SK-N-SH treated with all-trans-retinoic acid at 6 μM for 48 hours (cell line): ENCODE measurements around the gene APOA5.

Experiments used
- ATAC-seq: fragments of 200-7000 bp; cut with Tn5 transposase; 3 replicates; pipeline ENCODE4 v1.9.1; 2020; ENCODE audit warnings: mild to moderate bottlenecking, moderate library complexity
- ARNTL ChIP-seq: fragments of 450-650 bp; formaldehyde crosslinking; IDR thresholded peaks from 2 replicates; pipeline ENCODE4 v1.5.0; 2020; ENCODE audit warnings: low read depth, mild to moderate bottlenecking, moderate library complexity, borderline replicate concordance
- BACH2 ChIP-seq: fragments of 250-450 bp; sonication (Bioruptor Pico); IDR thresholded peaks from 2 replicates; pipeline ENCODE4 v1.9.0; 2021; ENCODE audit warnings: mild to moderate bottlenecking, borderline replicate concordance
- CREB5 ChIP-seq: fragments of 250-450 bp; sonication (Bioruptor Pico); IDR thresholded peaks from 2 replicates; pipeline ENCODE4 v1.5.1; 2020; ENCODE audit warnings: low read depth, mild to moderate bottlenecking, moderate library complexity
- CSRNP3 ChIP-seq: fragments of 250-450 bp; sonication (Bioruptor Pico); IDR thresholded peaks from 2 replicates; pipeline ENCODE4 v1.5.1; 2021; ENCODE audit warnings: mild to moderate bottlenecking, moderate library complexity
- ESRRG ChIP-seq: fragments of 250-450 bp; sonication (Bioruptor Pico); IDR thresholded peaks from 2 replicates; pipeline ENCODE4 v1.6.1; 2021; ENCODE audit warnings: mild to moderate bottlenecking
- ISL1 ChIP-seq: fragments of 250-450 bp; sonication (Bioruptor Pico); IDR thresholded peaks from 2 replicates; pipeline ENCODE4 v2.1.2; 2022; ENCODE audit warnings: mild to moderate bottlenecking, moderate library complexity
- OSR1 ChIP-seq: fragments of 250-450 bp; sonication (Bioruptor Pico); IDR thresholded peaks from 2 replicates; pipeline ENCODE4 v1.8.0; 2022; ENCODE audit warnings: moderate library complexity, mild to moderate bottlenecking, inconsistent platforms
- PATZ1 ChIP-seq: fragments of 250-450 bp; sonication (Bioruptor Pico); IDR thresholded peaks from 2 replicates; pipeline ENCODE4 v1.8.0; 2020; ENCODE audit warnings: mild to moderate bottlenecking, moderate library complexity, borderline replicate concordance
- POU6F1 ChIP-seq: fragments of 250-450 bp; sonication (Bioruptor Pico); IDR thresholded peaks from 2 replicates; pipeline ENCODE4 v1.8.0; 2021; ENCODE audit warnings: low read depth, mild to moderate bottlenecking, moderate library complexity, borderline replicate concordance
- PPARA ChIP-seq: fragments of 250-450 bp; sonication (Bioruptor Pico); IDR thresholded peaks from 2 replicates; pipeline ENCODE4 v1.5.0; 2020; ENCODE audit warnings: mild to moderate bottlenecking, borderline replicate concordance
- RARB ChIP-seq: fragments of 250-450 bp; sonication (Bioruptor Pico); IDR thresholded peaks from 2 replicates; pipeline ENCODE4 v1.8.0; 2021; ENCODE audit warnings: mild to moderate bottlenecking, moderate library complexity
- SNAI2 ChIP-seq: fragments of 250-450 bp; sonication (Bioruptor Pico); IDR thresholded peaks from 2 replicates; pipeline ENCODE4 v1.5.0; 2020; ENCODE audit warnings: mild to moderate bottlenecking, moderate library complexity
- TOX ChIP-seq: fragments of 250-450 bp; sonication (Bioruptor Pico); IDR thresholded peaks from 2 replicates; pipeline ENCODE4 v1.8.0; 2021; ENCODE audit warnings: mild to moderate bottlenecking, moderate library complexity, borderline replicate concordance
- TSHZ2 ChIP-seq: fragments of 250-450 bp; sonication (Bioruptor Pico); IDR thresholded peaks from 2 replicates; pipeline ENCODE4 v1.5.0; 2020; ENCODE audit warnings: mild to moderate bottlenecking, moderate library complexity
- ZC3H10 ChIP-seq: fragments of 250-450 bp; sonication (Bioruptor Pico); IDR thresholded peaks from 2 replicates; pipeline ENCODE4 v1.5.1; 2021; ENCODE audit warnings: mild to moderate bottlenecking, moderate library complexity
- ZFP3 ChIP-seq: fragments of 250-450 bp; sonication (Bioruptor Pico); IDR thresholded peaks from 2 replicates; pipeline ENCODE4 v1.5.0; 2020; ENCODE audit warnings: mild to moderate bottlenecking, moderate library complexity
- ZFP30 ChIP-seq: fragments of 450-650 bp; formaldehyde crosslinking; IDR thresholded peaks from 2 replicates; pipeline ENCODE4 v1.5.0; 2022; ENCODE audit warnings: mild to moderate bottlenecking, moderate library complexity
- ZNF565 ChIP-seq: fragments of 450-650 bp; formaldehyde crosslinking; conservative IDR thresholded peaks from 2 replicates; pipeline ENCODE4 v1.5.0; 2020; ENCODE audit warnings: low read depth, mild to moderate bottlenecking, moderate library complexity
- ZNF70 ChIP-seq: fragments of 450-650 bp; formaldehyde crosslinking; IDR thresholded peaks from 2 replicates; pipeline ENCODE4 v1.5.0; 2020; ENCODE audit warnings: mild to moderate bottlenecking, moderate library complexity
- ZNF8 ChIP-seq: fragments of 450-650 bp; formaldehyde crosslinking; IDR thresholded peaks from 2 replicates; pipeline ENCODE4 v1.5.0; 2020; ENCODE audit warnings: mild to moderate bottlenecking, moderate library complexity

APOA5 gene

GRCh38 chr11:116791813-116792143 lies at the start of gene APOA5:
TSS of gene APOA5 (minus strand) at chr11:116791879. CDS start at chr11:116791860, 19 bp downstream.
- ATAC-seq: no peak
- no peak for TF ChIP-seq ZNF8 (CRISPR knock-in tag)
- TF ChIP-seq ZNF565 (CRISPR knock-in tag): no peak
- no peak for TF ChIP-seq RARB
- TF ChIP-seq OSR1 (CRISPR knock-in tag): no peak
- TF ChIP-seq TOX: no peak
- TF ChIP-seq ISL1: no peak
- TF ChIP-seq ZC3H10 (CRISPR knock-in tag): no peak
- TF ChIP-seq PATZ1 (CRISPR knock-in tag): no peak
- TF ChIP-seq ZNF70 (CRISPR knock-in tag): no peak
- no peak for TF ChIP-seq SNAI2
- TF ChIP-seq ZFP30 (CRISPR knock-in tag): no peak
- TF ChIP-seq PPARA: no peak
- no peak for TF ChIP-seq CREB5 (CRISPR knock-in tag)
- no peak for TF ChIP-seq BACH2
- TF ChIP-seq CSRNP3 (CRISPR knock-in tag): no peak

- no peak for ATAC-seq
- TF ChIP-seq CSRNP3 (CRISPR knock-in tag) (no peak), ZC3H10 (CRISPR knock-in tag) (no peak), ZNF565 (CRISPR knock-in tag) (no peak), BACH2 (no peak), ISL1 (no peak), ZNF70 (CRISPR knock-in tag) (no peak), TSHZ2 (CRISPR knock-in tag) (no peak), ARNTL (no peak), SNAI2 (no peak), RARB (no peak), OSR1 (CRISPR knock-in tag) (no peak), PPARA (no peak), ZFP3 (CRISPR knock-in tag) (no peak), ESRRG (no peak), ZFP30 (CRISPR knock-in tag) (no peak), PATZ1 (CRISPR knock-in tag) (no peak)
Measured at GRCh38 chr11:116840746-116841296, 49.1 kb upstream of the APOA5 start.

GRCh38 chr11:116840224-116840745 lies 48.6 kb upstream of the APOA5 start:
- ATAC-seq: no peak
- no peak for TF ChIP-seq PATZ1 (CRISPR knock-in tag)
- TF ChIP-seq PPARA: no peak
- no peak for TF ChIP-seq ZNF565 (CRISPR knock-in tag)
- no peak for TF ChIP-seq POU6F1 (CRISPR knock-in tag)
- TF ChIP-seq ARNTL: no peak
- TF ChIP-seq ESRRG: no peak
- no peak for TF ChIP-seq ZFP3 (CRISPR knock-in tag)
